HEK293 (cell line): ENCODE results near the gene BZW2.

Experiments
- CTCF ChIA-PET: fragments of 350-600 bp; formaldehyde crosslinking; extraction: SDS; loops from one replicate; lab custom pipeline; 2021; ENCODE audit warnings: antibody characterized with exemption; lab: Yijun Ruan, JAX
- POLR2A ChIA-PET: fragments of 300-600 bp; formaldehyde crosslinking; extraction: SDS; loops from one replicate; lab custom pipeline; 2020; ENCODE audit warnings: antibody characterized with exemption, inconsistent platforms; lab: Yijun Ruan, JAX
- H3K27ac ChIP-seq: fragments of 200-500 bp; sonication (Bioruptor generic); 2 replicates; pipeline ENCODE4 v1.5.1; 2014; ENCODE audit warnings: low read depth, low read length, control low read depth, inconsistent platforms; ENCODE audit errors: extremely low read depth
- H3K36me3 ChIP-seq, 2 experiments: fragments of 200-500 bp in 1 of 2; sonication (Bioruptor generic) in 1 of 2; 1 replicate in 1 of 2; 2 replicates in 1 of 2; pipeline ENCODE4 v1.5.1; 2014 to 2017; ENCODE audit warnings: inconsistent platforms in 2 of 2, low read length in 2 of 2; ENCODE audit not compliant: control insufficient read depth in 2 of 2, insufficient read depth in 1 of 2
- H3K4me1 ChIP-seq: fragments of 200-500 bp; sonication (Bioruptor generic); 2 replicates; pipeline ENCODE4 v1.5.1; 2014; ENCODE audit warnings: mild to moderate bottlenecking, low read length, inconsistent platforms; ENCODE audit not compliant: control insufficient read depth, insufficient read depth
- H3K4me3 ChIP-seq: 2 replicates; pipeline ENCODE4 v1.5.1; 2011; ENCODE audit warnings: low read depth, mild to moderate bottlenecking, control low read depth, low read length, moderate library complexity
- H3K9me3 ChIP-seq: fragments of 200-500 bp; sonication (Bioruptor generic); 2 replicates; pipeline ENCODE4 v1.5.1; 2014; ENCODE audit warnings: low read depth, low read length, inconsistent platforms; ENCODE audit not compliant: control insufficient read depth, insufficient read depth
- GLIS1 ChIP-seq: fragments of 450-650 bp; formaldehyde crosslinking; IDR thresholded peaks from 2 replicates; pipeline ENCODE4 v1.5.1; 2016; ENCODE audit warnings: missing biosample characterization, missing genetic modification characterization
- HIC1 ChIP-seq: fragments of 450-650 bp; formaldehyde crosslinking; IDR thresholded peaks from 2 replicates; pipeline ENCODE4 v1.5.1; 2016; ENCODE audit warnings: missing biosample characterization, missing genetic modification characterization
- IKZF3 ChIP-seq: fragments of 450-650 bp; IDR thresholded peaks from 2 replicates; pipeline ENCODE4 v1.5.0; 2018; ENCODE audit warnings: missing biosample characterization, mild to moderate bottlenecking, missing genetic modification characterization, moderate library complexity
- KLF17 ChIP-seq: fragments of 450-650 bp; formaldehyde crosslinking; IDR thresholded peaks from 2 replicates; pipeline ENCODE4 v1.5.1; 2016; ENCODE audit warnings: missing biosample characterization, missing genetic modification characterization
- MEIS1 ChIP-seq: sonication (generic); formaldehyde crosslinking; IDR thresholded peaks from 2 replicates; pipeline ENCODE4 v1.8.1; 2022; ENCODE audit warnings: missing genetic modification reagents, mild to moderate bottlenecking, borderline replicate concordance
- PRDM1 ChIP-seq: fragments of 450-650 bp; formaldehyde crosslinking; IDR thresholded peaks from 2 replicates; pipeline ENCODE4; 2016; ENCODE audit warnings: missing biosample characterization, missing genetic modification characterization
- SP7 ChIP-seq: fragments of 450-650 bp; formaldehyde crosslinking; IDR thresholded peaks from 2 replicates; pipeline ENCODE4 v1.5.1; 2016; ENCODE audit warnings: missing biosample characterization, missing genetic modification characterization
- TCF7L2 ChIP-seq: IDR thresholded peaks from 2 replicates; pipeline ENCODE4 v1.6.1; 2011; ENCODE audit warnings: low read depth, mild to moderate bottlenecking, inconsistent platforms, low read length, moderate library complexity, borderline replicate concordance
- TRIM28 ChIP-seq: IDR thresholded peaks from 2 replicates; pipeline ENCODE4 v1.6.1; 2011; ENCODE audit warnings: low read length, control low read depth, borderline replicate concordance
- TSHZ1 ChIP-seq: fragments of 450-650 bp; formaldehyde crosslinking; IDR thresholded peaks from 2 replicates; pipeline ENCODE4 v1.5.1; 2016; ENCODE audit warnings: missing biosample characterization, missing genetic modification characterization, borderline replicate concordance
- ZBTB49 ChIP-seq: fragments of 450-650 bp; formaldehyde crosslinking; IDR thresholded peaks from 2 replicates; pipeline ENCODE4 v1.5.1; 2016; ENCODE audit warnings: missing biosample characterization, missing genetic modification characterization, low read depth
- ZEB2 ChIP-seq: fragments of 450-650 bp; formaldehyde crosslinking; IDR thresholded peaks from 2 replicates; pipeline ENCODE4 v1.5.1; 2016; ENCODE audit warnings: missing biosample characterization, missing genetic modification characterization
- ZFP69B ChIP-seq: fragments of 450-650 bp; formaldehyde crosslinking; IDR thresholded peaks from 2 replicates; pipeline ENCODE4 v1.5.1; 2016; ENCODE audit warnings: missing biosample characterization, missing genetic modification characterization
- ZNF121 ChIP-seq: fragments of 450-650 bp; formaldehyde crosslinking; IDR thresholded peaks from 2 replicates; pipeline ENCODE4 v1.5.1; 2016; ENCODE audit warnings: missing biosample characterization, missing genetic modification characterization
- ZNF24 ChIP-seq: fragments of 450-650 bp; formaldehyde crosslinking; IDR thresholded peaks from 2 replicates; pipeline ENCODE4 v1.5.1; 2016; ENCODE audit warnings: missing biosample characterization, missing genetic modification characterization
- ZNF280D ChIP-seq: fragments of 450-650 bp; formaldehyde crosslinking; IDR thresholded peaks from 2 replicates; pipeline ENCODE4 v1.5.1; 2016; ENCODE audit warnings: missing biosample characterization, missing genetic modification characterization
- ZNF394 ChIP-seq: fragments of 450-650 bp; formaldehyde crosslinking; IDR thresholded peaks from 2 replicates; pipeline ENCODE4 v1.5.1; 2016; ENCODE audit warnings: missing biosample characterization, missing genetic modification characterization, mild to moderate bottlenecking, moderate library complexity, borderline replicate concordance
- ZNF423 ChIP-seq: fragments of 450-650 bp; formaldehyde crosslinking; IDR thresholded peaks from 2 replicates; pipeline ENCODE4 v1.5.1; 2016; ENCODE audit warnings: missing biosample characterization, missing genetic modification characterization
- ZNF555 ChIP-seq: fragments of 450-650 bp; formaldehyde crosslinking; conservative IDR thresholded peaks from 2 replicates; pipeline ENCODE4 v1.5.1; 2017; ENCODE audit warnings: missing biosample characterization, mild to moderate bottlenecking, missing genetic modification characterization, inconsistent platforms
- ZNF561 ChIP-seq: fragments of 450-650 bp; IDR thresholded peaks from 2 replicates; pipeline ENCODE4 v1.5.1; 2018; ENCODE audit warnings: missing biosample characterization, missing genetic modification characterization, borderline replicate concordance
- ZNF600 ChIP-seq: fragments of 450-650 bp; formaldehyde crosslinking; IDR thresholded peaks from 2 replicates; pipeline ENCODE4 v1.5.1; 2016; ENCODE audit warnings: missing biosample characterization, missing genetic modification characterization
- ZNF629 ChIP-seq: fragments of 450-650 bp; formaldehyde crosslinking; IDR thresholded peaks from 2 replicates; pipeline ENCODE4 v1.5.1; 2017; ENCODE audit warnings: missing biosample characterization, missing genetic modification characterization
- ZNF664 ChIP-seq: fragments of 450-650 bp; formaldehyde crosslinking; IDR thresholded peaks from 2 replicates; pipeline ENCODE4 v1.5.1; 2016; ENCODE audit warnings: missing biosample characterization, missing genetic modification characterization
- ZNF768 ChIP-seq: fragments of 450-650 bp; formaldehyde crosslinking; IDR thresholded peaks from 2 replicates; pipeline ENCODE4 v1.5.1; 2018; ENCODE audit warnings: missing biosample characterization, mild to moderate bottlenecking, missing genetic modification characterization
- ZSCAN23 ChIP-seq: fragments of 450-650 bp; formaldehyde crosslinking; IDR thresholded peaks from 2 replicates; pipeline ENCODE4 v1.5.1; 2016; ENCODE audit warnings: missing biosample characterization, missing genetic modification characterization
- ZSCAN30 ChIP-seq: fragments of 450-650 bp; IDR thresholded peaks from 2 replicates; pipeline ENCODE4 v1.5.1; 2018; ENCODE audit warnings: missing biosample characterization, mild to moderate bottlenecking, missing genetic modification characterization, moderate library complexity

The BZW2 gene

GRCh38 chr7:16660702-16661464 lies 14.9 kb downstream of the BZW2 start (continued):
- no peak for TF ChIP-seq TCF7L2
- TF ChIP-seq ZFP69B (tag by site-specific recombination): no peak
- TF ChIP-seq ZNF561 (tag by site-specific recombination): no peak
- TF ChIP-seq TSHZ1 (tag by site-specific recombination): no peak
- TF ChIP-seq ZNF600 (tag by site-specific recombination): no peak
- TF ChIP-seq ZNF768: no peak
- TF ChIP-seq HIC1 (tag by site-specific recombination): 0 out of 2 replicates have a peak, but pooled peaks have one; percentile 25
- peak; percentile 40 for TF ChIP-seq GLIS1
- TF ChIP-seq ZEB2 (tag by site-specific recombination): peak; percentile 63; the same call in 1 of the 2 replicates
- TF ChIP-seq ZNF664 (tag by site-specific recombination): no peak
- peak; percentile 63 for TF ChIP-seq PRDM1 (tag by site-specific recombination)
- peak; percentile 75 for TF ChIP-seq SP7
- TF ChIP-seq ZNF423: no peak
- TF ChIP-seq MEIS1 (CRISPR knock-in tag): no peak
- TF ChIP-seq ZNF24: no peak
- no peak for TF ChIP-seq ZBTB49 (tag by site-specific recombination)
- no peak for TF ChIP-seq ZSCAN23 (tag by site-specific recombination)
- 0 out of 2 replicates have a peak, but pooled peaks have one; percentile 9 for TF ChIP-seq IKZF3

GRCh38 chr7:16661924-16662323 lies 15.9 kb downstream of the BZW2 start:
- Histone ChIP-seq H3K4me3 (no peak overlapping the region), H3K9me3 (no peaks in the 10 kb centered on the region), H3K27ac (no peak overlapping the region), H3K36me3 (peaks cover 0 to 2% of the 10 kb centered on the region in 2 experiments; a peak in 1 of 3 replicates), H3K4me1 (peaks cover 7% of the 10 kb centered on the region)
- ChIA-PET POLR2A (interaction anchor here (2.2 kb wide), 1 partner anchor 15 kb away, joined by 11 read pairs; the partner anchor contains the start of genes ANKMY2 and BZW2), CTCF (no interaction called here)
- TF ChIP-seq ZNF555 (tag by site-specific recombination) (no peak), ZNF280D (tag by site-specific recombination) (no peak), ZSCAN30 (tag by site-specific recombination) (no peak), ZNF629 (tag by site-specific recombination) (no peak), TRIM28 (no peak), ZNF121 (no peak), KLF17 (tag by site-specific recombination) (no peak), ZNF394 (tag by site-specific recombination) (no peak), ZNF423 (no peak)
